HUDEP-2 (cell line): ENCODE data around the gene DNAH12.
"Not testable (repeated sequence)": the region's sequence is repeated elsewhere in the genome, so short reads cannot be mapped to it uniquely, and the experiment has no call there.

Experiments used
- DNase-seq, 76 experiments: peaks; one replicate each; lab custom pipeline; 2025; ENCODE audit not compliant: unreplicated experiment in 76 of 76; lab: John Stamatoyannopoulos, UW

The DNAH12 gene

DNA sequence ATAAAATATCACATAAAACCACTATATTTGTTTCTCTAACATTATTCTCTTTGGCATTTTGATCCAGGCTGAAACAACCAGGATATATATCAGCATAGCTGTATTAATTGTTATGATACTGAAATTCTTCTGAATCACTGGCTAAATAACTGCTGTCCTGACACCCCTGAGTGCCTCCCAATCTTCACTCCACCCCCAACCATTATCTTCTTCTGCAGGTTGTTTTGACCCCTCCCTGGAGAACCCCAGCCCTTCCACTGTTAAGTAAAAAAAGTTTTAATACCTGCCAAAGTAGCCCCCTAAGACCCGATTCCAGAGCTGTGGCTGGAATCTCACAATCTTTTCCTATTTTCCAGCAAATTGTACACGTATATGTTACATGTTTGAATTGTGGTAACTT is 124.1 kb downstream of the DNAH12 start:
- peak in 1 of 76 experiments; percentile 1 for DNase-seq

DNA sequence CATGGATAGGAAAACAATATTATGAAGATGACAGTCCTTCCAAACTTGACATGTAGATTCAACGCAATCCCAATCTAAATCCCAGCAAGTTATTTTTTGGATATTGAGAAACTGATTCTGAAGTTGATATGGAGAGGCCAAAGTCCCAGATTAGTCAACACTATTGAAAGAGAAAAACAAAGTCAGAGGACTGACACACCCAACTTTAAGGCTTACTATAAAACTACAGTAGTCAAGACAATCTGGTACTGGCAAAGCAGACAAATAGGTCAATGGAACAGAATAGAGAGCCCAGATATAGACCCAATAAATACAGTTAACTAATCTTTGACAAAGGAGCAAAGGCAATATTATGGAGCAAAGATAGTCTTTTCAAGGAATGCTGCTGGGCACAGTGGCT is 132.4 kb downstream of the DNAH12 start:
- no peak for DNase-seq

DNA sequence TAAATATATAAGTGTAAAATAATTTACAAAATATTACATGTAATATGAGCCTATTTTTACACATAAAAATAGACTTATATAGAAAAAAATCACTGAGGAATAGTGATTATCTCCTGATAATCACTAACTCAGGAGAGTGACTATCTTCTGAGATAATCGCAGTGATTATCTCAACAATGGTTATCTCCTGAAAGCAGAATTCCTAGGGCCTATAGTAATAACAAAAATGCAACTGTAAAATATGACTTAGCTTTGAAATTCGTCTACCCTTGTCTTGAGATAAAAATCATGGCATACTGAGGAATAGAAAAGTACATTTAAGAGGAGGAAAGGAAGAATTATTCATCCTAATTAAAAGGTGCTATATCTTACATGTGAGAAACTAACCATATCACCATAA is 134.7 kb downstream of the DNAH12 start:
- DNase-seq, result no peak

DNA sequence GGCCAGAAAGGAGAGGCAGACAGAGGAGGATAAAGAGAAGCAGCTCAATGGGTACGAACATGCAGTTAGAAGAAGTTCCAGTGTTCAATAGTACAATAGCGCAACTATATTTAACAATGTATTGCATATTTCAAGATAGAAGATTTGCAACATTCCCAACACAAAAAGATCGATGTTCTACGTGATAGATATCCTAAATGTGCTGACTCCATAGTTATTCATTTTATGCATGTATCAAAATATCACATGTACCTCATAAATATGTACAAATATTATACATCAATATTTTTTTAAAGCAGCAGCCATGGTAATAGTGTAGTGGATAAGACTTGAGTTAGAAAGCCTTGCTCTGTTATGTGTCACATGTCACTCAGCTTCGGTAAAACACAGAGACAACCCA is 141.5 kb downstream of the DNAH12 start:
- DNase-seq, result no peak

DNA sequence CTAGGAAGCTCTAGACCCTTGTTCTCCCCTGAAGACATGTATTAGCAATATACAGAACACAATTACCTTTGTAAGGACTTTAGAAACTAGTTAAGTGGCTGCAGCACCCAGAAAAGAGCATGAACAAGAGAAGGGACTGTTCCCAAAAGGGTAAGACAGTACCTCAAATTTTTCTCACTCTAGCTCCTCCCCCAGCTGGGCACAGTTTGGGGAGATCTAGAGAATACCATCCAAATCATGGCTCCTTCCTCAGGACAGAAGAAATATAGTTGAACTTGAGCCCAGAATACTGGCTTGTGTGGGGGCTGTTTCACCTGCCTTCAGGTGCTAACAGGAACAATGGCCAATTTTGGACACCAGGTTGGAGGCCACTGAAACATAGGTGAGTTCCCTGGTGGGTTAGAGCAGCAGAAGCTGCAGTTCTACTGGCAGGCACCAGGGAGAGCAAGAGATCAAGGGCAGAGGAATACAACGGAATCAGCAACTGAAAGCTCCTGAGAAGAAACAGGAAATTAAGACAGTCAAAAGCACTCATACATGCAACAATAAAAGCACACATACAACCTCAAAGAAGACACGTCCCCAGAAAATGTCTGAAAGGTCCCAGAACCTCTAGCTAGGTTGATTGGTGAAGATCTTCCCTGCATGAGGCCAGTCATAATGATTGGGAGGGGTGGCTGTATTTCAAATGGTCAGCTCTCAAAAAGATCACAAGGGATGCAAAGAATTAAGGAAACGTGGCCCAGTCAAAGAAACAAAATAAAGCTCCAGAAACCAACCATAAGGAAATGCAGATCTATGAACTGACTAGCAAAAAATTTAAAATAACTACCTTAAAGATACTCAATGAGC is 146.7 kb downstream of the DNAH12 start:
- DNase-seq, result peak in 40 of 76 experiments; percentile 1 to 56 (median 18)

DNA sequence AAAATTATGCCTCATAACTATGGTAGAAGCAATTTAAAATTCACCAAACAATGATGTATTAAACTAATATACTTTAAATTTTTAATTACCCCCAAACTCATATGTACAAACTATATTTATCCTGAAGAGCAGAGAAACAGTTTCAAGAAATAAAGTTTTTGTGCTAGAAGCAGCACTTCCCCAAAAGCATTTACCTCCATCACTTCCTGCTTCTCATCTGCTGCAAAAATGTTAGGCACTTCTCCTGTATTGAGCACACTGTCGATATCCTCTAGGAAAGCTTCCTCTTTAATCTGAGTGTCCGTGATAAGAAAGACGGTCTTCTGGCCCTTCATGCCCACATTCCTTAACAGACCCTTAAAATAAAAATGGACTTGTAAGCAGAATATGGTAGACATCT is 150.2 kb downstream of the DNAH12 start:
- no peak for DNase-seq

DNA sequence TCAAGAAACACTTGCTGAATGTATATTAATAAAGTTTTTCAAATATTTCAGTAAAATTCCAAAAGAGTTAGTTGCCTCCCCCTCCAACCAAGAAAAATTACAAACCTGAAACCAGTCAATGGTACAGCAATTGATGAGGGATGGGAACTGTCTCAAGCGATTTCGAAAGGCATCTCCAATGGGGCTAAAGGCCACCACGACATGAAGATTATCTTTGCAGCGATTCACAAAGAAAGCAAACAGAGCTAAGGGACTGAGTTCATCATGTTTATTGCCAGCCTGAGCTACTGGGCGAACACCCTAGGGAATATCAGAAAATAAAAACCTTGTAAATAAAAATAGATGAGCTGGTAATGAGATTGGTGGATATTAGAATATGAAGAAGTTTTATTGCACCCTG is 152.4 kb downstream of the DNAH12 start:
- DNase-seq, result no peak

DNA sequence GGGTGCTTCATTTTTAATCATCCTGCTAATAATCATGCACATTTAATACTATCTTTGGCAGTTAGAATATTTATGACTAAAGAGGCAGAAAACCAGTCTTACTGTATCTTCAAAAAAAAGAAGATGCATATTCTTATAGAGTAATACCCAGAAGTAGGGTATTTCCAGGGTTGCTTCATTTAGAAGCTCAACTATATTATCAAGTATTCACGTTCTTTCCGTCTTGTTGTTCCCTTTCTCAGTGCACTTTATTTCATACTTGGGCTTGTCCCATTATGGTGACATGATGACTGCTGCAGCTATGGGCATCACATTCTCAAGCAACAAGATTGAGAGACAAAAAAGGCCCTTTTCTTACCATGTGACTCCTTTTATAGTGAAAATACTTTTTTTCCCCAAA is 154.9 kb downstream of the DNAH12 start:
- no peak for DNase-seq

DNA sequence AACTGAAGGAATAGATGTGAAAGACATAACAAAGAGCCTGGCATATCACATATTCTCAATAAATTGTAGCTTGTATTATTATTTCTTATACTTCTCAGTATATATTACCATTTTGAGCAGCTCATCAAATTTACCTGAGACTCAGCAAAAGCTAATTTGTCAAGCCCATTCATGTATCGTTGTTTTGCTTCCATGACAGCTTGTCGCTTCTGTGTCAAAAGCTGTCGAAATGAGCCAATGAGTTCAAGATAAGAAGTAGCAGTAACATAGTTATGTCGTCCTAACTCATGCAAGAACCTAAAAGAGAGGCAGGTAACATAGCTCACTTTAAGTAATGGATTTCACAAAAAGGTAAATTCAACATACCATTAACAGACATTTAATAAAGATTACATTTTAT is 157.8 kb downstream of the DNAH12 start:
- DNase-seq, result no peak

DNA sequence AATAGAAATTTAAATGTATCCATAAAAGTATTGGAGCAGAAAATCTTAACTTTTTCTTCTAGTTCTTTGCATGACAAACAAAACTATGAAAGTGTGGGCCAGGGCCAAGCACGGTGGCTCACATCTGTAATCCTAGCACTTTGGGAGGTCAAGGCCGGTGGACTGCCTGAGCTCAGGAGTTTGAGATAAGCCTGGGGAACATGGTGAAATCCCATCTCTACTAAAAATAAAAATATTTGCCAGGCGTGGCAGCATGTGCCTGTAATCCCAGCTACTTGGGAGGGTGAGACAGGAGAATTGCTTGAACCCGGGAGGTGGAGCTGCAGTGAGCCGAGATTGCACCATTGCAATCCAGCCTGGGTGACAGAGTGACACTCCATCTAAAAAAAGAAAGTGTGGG is 158.6 kb downstream of the DNAH12 start:
- DNase-seq, result no peak

DNA sequence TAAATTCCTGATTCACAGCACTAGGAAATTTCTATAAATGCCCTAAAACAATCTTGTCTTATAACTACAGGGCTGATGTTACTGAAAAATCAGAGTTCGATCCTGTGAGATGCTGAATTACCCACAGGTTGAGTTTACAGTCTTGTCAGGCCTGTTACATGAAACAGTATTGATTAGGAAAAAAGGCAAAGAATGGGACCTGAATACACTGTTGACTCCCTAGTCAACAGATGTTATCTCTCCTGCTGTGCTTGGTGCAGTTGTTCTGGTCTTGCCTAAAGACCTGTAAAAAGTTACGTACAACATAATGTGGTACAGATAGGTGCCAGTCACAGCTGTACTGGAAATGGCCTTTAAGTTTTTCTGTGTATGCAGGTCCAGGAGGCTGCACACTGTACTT is 160.3 kb downstream of the DNAH12 start:
- DNase-seq, result no peak

DNA sequence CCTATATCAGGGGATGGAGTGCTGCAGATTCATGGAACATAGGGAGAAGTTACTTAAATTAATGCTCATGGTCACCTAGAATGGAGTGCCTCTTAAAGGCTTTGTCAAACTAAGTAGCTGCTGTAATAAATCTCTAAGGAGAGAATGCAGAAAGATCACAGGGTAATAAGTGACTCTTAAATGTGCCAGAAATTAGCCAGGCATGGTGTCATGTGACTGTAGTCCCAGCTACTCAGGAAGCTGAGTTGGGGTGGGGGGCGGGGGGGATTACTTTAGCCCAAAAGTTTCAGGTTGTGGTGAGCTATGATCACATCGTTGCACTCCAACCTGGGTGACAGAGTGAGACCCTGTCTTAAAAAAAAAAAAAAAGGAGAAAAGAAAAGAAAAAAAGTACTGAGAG is 160.7 kb downstream of the DNAH12 start:
- no peak for DNase-seq

DNA sequence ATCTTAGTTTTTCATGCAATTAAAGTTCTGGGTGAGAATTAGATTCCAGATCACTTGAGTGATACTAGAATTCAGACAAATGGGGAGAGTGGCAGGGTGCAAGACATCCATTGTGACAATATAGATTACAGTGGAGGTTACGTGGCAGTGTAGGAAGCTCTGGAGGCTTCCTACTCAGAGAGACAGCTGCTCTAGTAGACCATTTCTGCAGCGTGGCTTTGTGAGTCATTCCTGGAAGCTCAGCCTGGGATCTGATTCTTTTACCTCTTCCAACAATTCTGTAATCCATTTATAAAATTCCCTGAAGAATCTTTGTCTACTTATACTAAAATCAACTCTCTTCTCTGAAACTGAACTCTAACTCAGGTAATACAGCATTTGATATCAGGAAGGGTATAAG is 161.2 kb downstream of the DNAH12 start:
- DNase-seq, result no peak

DNA sequence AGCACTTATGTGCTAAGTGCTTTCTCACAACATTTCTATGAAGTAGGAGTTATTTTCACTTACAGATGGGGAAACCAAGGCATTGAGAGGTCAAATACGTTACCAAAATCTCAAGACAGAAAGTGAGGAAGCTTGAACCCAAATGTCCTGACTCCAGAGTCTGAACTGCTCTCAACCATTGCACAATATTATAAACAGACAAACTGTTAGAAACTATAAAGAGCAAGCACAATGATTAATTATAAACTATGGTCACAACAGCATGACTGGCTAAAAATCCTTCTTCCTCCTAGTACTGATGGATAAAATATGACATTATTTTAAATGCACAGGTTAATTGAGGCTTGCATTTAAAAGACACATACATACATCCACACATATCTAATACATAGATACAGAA is 173.8 kb downstream of the DNAH12 start:
- DNase-seq, result no peak

DNA sequence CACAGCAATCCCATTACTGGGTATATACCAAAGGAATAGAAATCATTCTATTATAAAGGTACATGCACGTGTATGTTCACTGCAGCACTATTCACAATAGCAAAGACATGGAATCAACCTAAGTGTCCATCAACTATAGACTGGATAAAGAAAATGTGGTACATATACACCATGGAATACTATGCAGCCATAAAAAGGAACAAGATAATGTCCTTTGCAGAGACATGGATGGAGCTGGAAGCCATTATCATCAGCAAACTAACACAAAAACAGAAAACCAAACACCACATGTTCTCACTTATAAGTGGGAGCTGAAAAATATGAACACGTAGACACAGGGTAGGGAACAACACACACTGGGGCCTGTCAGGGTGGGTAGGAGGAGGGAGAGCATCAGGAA is 179.1 kb downstream of the DNAH12 start:
- not testable (repeated sequence) for DNase-seq

DNA sequence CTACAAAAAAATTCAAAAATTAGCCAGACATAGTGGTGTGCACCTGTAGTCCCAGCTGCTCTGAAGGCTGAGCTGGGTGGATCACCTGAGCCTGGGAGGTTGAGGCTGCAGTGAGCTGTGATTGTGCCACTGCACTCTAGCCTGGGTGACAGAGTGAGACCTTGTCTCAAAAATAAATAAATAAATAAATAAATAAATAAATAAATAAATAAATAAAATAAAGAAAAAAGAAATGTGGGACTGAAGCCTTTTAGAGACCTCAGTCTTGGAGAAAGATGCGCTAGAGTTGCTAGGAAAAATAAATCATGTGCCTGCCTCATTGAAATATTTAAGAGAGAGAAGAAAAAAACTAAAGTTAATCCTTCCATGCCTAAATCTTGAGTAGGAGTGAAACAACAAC is 187.9 kb downstream of the DNAH12 start:
- not testable (repeated sequence) for DNase-seq

DNA sequence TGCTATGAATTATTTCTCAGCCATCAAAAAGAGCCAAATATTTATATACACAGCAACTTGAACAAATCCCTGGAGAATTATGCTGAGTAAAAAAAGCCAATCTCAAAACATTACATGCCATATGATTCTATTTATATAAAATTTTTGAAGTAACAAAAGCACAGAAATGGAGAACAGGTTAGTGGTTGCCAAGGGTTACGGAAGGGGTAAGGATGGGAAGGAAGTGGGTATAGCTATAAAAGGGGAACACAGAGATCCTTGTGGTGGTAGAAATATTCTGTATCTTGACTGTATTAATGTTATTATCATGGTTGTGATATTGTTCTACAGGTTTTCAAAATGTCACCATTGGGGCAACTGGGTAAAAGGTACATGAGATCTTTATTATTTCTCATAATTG is 189.4 kb downstream of the DNAH12 start:
- DNase-seq, result no peak

DNA sequence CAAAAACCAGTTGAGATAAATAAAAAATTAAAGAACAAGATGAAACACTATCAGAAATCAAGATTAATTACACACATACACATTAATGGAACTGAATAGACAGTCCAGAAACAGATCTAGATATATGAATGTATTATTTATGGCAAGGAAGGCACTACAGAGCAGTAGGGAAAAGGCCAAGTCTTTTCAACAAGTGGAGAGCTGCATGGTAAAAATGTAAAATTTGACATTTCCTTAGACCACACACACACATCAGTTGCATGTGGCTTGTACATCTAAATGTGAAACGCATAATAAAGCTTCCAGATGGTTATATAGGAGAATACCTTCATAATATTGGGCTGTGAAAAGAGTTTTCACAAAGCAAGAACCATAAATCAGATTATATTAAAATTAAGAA is 193.9 kb downstream of the DNAH12 start:
- no peak for DNase-seq

DNA sequence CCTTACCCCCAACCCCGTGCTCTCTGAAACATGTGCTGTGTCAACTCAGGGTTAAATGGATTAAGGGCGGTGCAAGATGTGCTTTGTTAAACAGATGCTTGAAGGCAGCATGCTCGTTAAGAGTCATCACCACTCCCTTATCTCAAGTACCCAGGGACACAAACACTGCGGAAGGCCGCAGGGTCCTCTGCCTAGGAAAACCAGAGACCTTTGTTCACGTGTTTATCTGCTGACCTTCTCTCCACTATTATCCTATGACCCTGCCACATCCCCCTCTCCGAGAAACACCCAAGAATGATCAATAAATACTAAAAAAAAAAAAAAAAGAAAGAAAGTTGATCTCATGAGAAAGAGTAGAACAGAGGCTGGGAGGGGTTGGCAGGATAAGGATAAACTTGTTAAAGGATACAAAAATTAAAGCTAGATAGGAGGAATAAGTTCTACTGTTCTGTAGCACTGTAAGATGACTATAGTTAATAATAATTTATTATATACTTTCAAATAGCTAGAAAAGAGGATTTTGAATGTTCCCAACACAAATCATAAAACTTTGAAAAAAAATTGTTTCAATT is 205.0 kb downstream of the DNAH12 start:
- DNase-seq, result peak in 1 of 76 experiments; percentile 7

DNA sequence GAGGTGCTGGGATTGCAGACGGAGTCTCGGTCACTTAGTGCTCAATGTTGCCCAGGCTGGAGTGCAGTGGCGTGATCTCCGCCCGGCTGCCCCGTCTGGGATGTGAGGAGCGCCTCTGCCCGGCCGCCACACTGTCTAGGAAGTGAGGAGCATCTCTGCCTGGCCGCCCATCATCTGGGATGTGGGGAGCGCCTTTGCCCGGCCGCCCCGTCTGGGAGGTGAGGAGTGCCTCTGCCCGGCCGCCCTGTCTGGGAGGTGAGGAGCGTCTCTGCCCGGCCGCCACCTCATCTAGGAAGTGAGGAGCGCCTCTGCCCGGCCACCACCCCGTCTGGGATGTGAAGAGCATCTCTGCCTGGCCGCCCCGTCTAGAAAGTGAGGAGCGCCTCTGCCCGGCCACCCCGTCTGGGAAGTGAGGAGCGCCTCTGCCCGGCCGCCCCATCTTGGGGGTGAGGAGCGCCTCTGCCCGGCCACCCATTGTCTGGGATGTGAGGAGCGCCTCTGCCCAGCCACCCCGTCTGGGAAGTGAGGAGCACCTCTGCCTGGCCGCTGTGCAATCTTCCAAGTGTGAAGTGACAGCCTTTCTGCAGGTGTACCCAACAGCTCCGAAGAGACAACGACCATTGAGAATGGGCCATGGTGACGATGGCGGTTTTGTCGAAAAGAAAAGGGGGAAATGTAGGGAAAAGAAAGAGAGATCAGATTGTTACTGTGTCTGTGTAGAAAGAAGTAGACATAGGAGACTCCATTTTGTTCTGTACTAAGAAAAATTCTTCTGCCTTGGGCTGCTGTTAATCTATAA is 205.7 kb downstream of the DNAH12 start:
- not testable (repeated sequence) for DNase-seq

DNA sequence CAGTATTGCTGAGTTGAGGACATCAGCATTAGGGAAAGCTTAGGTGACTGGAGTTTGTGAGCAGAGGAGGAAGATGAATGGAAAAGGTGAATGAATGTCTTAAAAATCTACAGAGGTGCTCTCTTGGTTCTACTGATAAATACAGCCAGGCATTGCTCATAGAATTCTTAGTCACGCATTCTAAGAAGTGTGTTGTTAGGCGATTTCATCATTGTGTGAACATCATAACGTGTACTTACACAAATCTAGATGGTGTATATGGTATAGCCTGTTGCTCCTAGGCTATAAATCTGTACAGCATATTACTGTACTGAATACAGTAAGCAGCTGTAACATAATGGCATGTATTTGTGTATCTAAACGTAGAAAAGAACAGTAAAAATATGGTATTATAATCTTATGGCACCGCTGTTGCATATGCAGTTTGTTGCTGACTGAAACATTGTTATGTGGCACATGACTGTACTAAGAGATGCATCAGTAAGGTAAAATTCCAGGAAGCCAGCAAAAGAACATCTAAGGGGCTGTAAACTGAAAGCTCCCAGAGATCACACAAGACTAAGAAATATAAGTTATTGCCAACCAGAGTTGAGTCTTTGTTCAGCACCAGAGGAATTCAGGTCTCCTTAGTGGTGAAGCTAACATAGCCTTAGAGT is 208.7 kb downstream of the DNAH12 start:
- no peak for DNase-seq
